ENCODE results near the gene PROC.
A peak's percentile ranks its signal among the peaks of the same experiment; 100 is the strongest.
"Not testable (repeated sequence)": the region's sequence is repeated elsewhere in the genome, so short reads cannot be mapped to it uniquely, and the experiment has no call there.

PROC gene

GRCh38 chr2:127401757-127402695, 16.2 kb upstream of the PROC start:
- ATAC-seq (replicated peaks): no peak
- Mint-ChIP-seq H3K9me3 (no peaks in the 10 kb centered on the region), H3K4me3 (no peak overlapping the region), H3K4me1 (ENCODE audit: low read depth in 2 of 2) (peaks cover 0 to 7% of the 10 kb centered on the region in 2 donors), H3K36me3 (ENCODE audit: insufficient read depth) (no peaks in the 10 kb centered on the region), H3K27ac (peak overlapping the region in 1 of 2 donors; percentile 14), H3K27me3 (peaks cover 4 to 49% of the 10 kb centered on the region in 2 donors)
- no peak for DNase-seq

- Mint-ChIP-seq H3K4me3 (no peak overlapping the region), H3K27me3 (peaks cover 0 to 39% of the 10 kb centered on the region in 2 donors), H3K36me3 (ENCODE audit: insufficient read depth) (no peaks in the 10 kb centered on the region), H3K4me1 (ENCODE audit: low read depth in 2 of 2) (peaks cover 0 to 4% of the 10 kb centered on the region in 2 donors), H3K27ac (no peak overlapping the region), H3K9me3 (no peaks in the 10 kb centered on the region)
- no peak for ATAC-seq (replicated peaks)
- no peak for DNase-seq
These were observed 14.8 kb upstream of the PROC start for GRCh38 chr2:127403460-127403859.

DNA sequence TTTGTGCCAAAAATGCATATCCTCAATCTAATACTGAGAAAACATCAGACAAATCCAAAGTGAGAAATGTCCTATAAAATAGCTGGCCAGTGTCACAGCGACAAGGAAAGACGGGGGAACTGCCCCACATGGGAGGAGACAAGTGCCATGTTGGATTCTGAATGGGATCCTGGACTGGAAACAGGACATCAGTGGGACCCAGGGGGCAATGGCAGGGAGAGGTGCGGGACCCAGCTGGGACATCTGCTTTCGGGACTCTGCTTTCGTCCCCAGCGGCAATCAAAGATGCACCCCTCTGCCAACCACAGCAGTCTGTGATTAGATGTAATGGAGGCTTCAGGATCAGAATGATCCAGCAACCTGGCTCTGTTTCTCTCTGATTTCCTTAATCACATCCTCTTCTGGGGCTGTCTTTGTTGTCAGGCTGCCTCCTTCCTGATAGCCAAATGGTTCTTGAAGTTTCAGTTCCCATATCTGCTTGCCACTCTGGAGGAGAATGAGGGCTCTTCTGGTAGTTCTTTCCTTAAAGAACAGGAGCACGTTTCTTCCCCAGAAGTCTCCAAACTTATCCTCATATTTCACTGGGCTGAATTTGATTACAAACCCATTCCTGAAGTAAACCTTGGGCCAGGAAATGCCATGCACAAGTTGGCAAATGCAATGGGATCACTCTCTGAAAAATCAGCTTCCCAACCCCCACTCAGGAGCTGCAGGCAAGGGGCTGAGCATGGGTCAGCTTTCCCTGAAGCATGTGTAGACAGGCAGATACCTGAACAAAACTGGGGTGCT, 13.6 kb upstream of the PROC start:
- Mint-ChIP-seq H3K36me3 (ENCODE audit: insufficient read depth) (peaks cover 4% of the 10 kb centered on the region), H3K9me3 (no peaks in the 10 kb centered on the region), H3K27me3 (peaks cover 0 to 31% of the 10 kb centered on the region in 2 donors), H3K27ac (no peak overlapping the region), H3K4me1 (ENCODE audit: low read depth in 2 of 2) (peaks cover 0 to 4% of the 10 kb centered on the region in 2 donors), H3K4me3 (no peak overlapping the region)
- ATAC-seq (replicated peaks): no peak
- no peak for DNase-seq

GRCh38 chr2:127405255-127405610, 13.0 kb upstream of the PROC start:
- H3K36me3 Mint-ChIP-seq (ENCODE audit: insufficient read depth): peaks cover 4% of the 10 kb centered on the region

DNA sequence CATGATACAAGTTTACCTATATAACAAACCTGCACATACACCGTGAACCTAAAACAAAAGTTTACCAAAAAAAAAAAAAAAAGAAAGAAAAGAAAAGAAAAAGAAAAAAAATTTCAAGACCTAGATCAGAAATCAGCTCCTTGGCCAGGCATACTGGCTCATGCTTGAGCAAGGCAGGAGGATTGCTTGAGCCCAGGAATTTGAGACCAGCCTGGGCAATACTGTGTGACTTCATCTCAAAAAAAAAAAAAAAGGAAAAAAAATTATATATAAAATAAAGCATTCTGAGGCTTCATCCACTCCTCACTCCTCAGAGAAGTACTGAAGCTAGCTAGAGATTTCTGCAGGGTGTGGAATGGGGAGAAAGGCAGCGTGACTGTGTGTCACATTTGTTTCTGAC, 11.8 kb upstream of the PROC start:
- H3K4me3 Mint-ChIP-seq: peak overlapping the region in 1 of 2 donors; percentile 52
- no peak for ATAC-seq (replicated peaks)
- no peaks in the 10 kb centered on the region for H3K9me3 Mint-ChIP-seq
- peaks cover 0 to 30% of the 10 kb centered on the region in 2 donors for H3K27me3 Mint-ChIP-seq
- peaks cover 4% of the 10 kb centered on the region for H3K36me3 Mint-ChIP-seq (ENCODE audit: insufficient read depth)
- H3K4me1 Mint-ChIP-seq (ENCODE audit: low read depth in 2 of 2): peaks cover 10% of the 10 kb centered on the region in 2 donors
- DNase-seq: no peak
- peak overlapping the region in 1 of 2 donors; percentile 4 for H3K27ac Mint-ChIP-seq

More at GRCh38 chr2:127405255-127405610, 13.0 kb upstream of the PROC start:
- DNase-seq: no peak
- no peaks in the 10 kb centered on the region for H3K9me3 Mint-ChIP-seq
- peaks cover 0 to 30% of the 10 kb centered on the region in 2 donors for H3K27me3 Mint-ChIP-seq
- no peak for ATAC-seq (replicated peaks)
- no peak overlapping the region for H3K27ac Mint-ChIP-seq
- H3K4me3 Mint-ChIP-seq: no peak overlapping the region
- peaks cover 0 to 4% of the 10 kb centered on the region in 2 donors for H3K4me1 Mint-ChIP-seq (ENCODE audit: low read depth in 2 of 2)

DNA sequence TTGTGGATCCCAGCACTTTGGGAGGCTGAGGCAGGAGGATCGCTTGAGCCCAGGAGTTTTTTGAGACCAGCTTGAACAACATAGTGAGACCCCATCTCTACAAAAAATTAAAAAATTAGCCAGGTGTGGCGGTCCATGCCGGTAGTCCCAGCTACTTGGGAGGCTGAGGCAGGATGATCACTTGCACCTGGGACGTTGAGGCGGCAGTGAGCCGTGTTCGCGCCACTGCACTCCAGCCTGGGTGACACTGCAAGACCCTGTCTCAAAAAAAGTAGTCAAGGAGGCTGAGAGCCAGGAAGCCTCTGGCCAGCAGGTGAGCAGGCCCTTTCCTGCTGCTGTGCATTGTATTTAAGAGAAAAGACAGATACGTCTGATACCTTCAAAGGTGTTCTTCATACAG, 11.1 kb upstream of the PROC start:
- no peak for DNase-seq
- no peak for ATAC-seq (replicated peaks)
- peaks cover 0 to 24% of the 10 kb centered on the region in 2 donors for H3K27me3 Mint-ChIP-seq
- H3K27ac Mint-ChIP-seq: peak overlapping the region; percentile 88 to 90
- H3K4me3 Mint-ChIP-seq: peak overlapping the region; percentile 69 to 73
- H3K9me3 Mint-ChIP-seq: no peaks in the 10 kb centered on the region
- H3K4me1 Mint-ChIP-seq (ENCODE audit: low read depth in 2 of 2): peaks cover 9 to 10% of the 10 kb centered on the region in 2 donors
- peaks cover 4% of the 10 kb centered on the region for H3K36me3 Mint-ChIP-seq (ENCODE audit: insufficient read depth)

GRCh38 chr2:127407661-127408003, 10.6 kb upstream of the PROC start:
- ATAC-seq (replicated peaks) (peak; percentile 35), DNase-seq (no peak)
- no peaks in the 10 kb centered on the region for H3K9me3 Mint-ChIP-seq
- H3K4me1 Mint-ChIP-seq (ENCODE audit: low read depth in 2 of 2): peaks cover 6 to 10% of the 10 kb centered on the region in 2 donors
- peaks cover 4% of the 10 kb centered on the region for H3K36me3 Mint-ChIP-seq (ENCODE audit: insufficient read depth)
- H3K4me3 Mint-ChIP-seq: peak overlapping the region; percentile 69 to 73
- peak overlapping the region; percentile 88 to 90 for H3K27ac Mint-ChIP-seq
- peaks cover 0 to 19% of the 10 kb centered on the region in 2 donors for H3K27me3 Mint-ChIP-seq

DNA sequence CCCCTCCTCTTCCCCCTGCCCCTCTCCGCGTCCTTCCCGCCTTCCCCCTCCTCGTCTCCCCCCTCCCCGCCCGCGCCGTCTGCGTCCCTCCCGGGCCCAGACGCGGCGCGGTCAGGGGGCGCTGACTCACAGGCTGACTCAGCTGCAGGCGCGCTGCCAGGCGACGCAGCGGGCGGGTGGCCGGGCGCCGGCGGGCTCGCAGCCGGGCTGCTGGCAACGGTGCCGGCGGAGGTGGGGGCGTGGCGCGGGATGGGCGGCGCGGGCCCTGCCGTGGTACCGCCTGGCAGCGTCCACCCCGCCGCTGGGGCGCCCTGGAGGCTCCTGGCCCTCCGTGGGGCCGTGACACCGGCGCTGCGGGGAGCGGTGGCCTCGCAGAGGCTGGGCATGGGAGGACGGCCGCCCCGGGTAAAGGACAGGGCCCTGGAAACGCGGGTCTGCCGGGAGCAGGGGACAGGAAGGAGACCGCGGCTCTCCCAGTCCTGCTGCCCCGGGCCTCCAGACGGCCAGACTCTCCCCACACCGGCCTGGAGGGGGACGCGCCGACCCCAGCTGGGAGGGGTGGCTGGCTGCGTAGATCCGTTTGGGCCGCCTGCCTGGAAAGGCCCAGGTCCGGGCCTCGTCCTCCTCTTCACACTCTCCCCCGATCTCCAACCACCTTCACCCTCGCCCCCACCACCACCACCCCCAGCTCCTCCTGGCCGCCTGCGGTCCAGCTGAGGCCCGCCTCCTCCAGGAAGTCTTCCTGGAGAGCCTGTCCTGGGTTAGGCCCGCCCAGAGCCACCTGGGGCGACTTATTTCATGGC, 10.0 kb upstream of the PROC start:
- DNase-seq: peak; percentile 89 to 91 (median 89)
- peak overlapping the region; percentile 88 to 90 for H3K27ac Mint-ChIP-seq
- H3K27me3 Mint-ChIP-seq: peaks cover 0 to 13% of the 10 kb centered on the region in 2 donors
- peaks cover 6 to 10% of the 10 kb centered on the region in 2 donors for H3K4me1 Mint-ChIP-seq (ENCODE audit: low read depth in 2 of 2)
- peak overlapping the region; percentile 72 to 73 for H3K4me3 Mint-ChIP-seq
- H3K36me3 Mint-ChIP-seq (ENCODE audit: insufficient read depth): peaks cover 4% of the 10 kb centered on the region
- H3K9me3 Mint-ChIP-seq: no peaks in the 10 kb centered on the region
- ATAC-seq (replicated peaks): peak; percentile 91

- DNase-seq: no peak
- Mint-ChIP-seq H3K27ac (peak overlapping the region; percentile 53 to 88), H3K9me3 (no peaks in the 10 kb centered on the region), H3K36me3 (ENCODE audit: insufficient read depth) (peaks cover 4% of the 10 kb centered on the region), H3K27me3 (peaks cover 0 to 7% of the 10 kb centered on the region in 2 donors), H3K4me1 (ENCODE audit: low read depth in 2 of 2) (peaks cover 6 to 10% of the 10 kb centered on the region in 2 donors), H3K4me3 (peak overlapping the region; percentile 62 to 72)
- ATAC-seq (replicated peaks): no peak
These were observed 9.5 kb upstream of the PROC start for GRCh38 chr2:127408807-127409099.

DNA sequence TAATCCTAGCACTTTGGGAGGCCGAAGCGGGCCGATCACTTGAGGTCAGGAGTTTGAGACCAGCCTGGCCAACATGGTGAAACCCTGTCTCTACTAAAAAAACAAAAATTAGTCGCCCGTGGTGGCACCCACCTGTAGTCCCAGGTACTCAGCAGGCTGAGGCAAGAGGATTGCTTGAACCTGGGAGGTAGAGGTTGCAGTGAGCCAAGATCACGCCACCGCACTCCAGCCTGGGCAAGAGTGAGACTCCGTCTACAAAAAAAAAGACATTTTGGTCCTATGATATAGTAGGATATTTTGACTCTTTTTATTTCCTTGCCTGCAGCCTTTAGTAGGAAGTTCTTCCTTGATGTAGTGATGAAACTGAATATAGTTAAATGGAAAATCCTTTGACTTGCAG, 8.5 kb upstream of the PROC start:
- not testable (repeated sequence) for H3K36me3 Mint-ChIP-seq (ENCODE audit: insufficient read depth); H3K27me3 Mint-ChIP-seq; H3K4me1 Mint-ChIP-seq (ENCODE audit: low read depth in 2 of 2); DNase-seq; H3K9me3 Mint-ChIP-seq; ATAC-seq (replicated peaks)
- peak overlapping the region in 1 of 2 donors; percentile 86 for H3K27ac Mint-ChIP-seq
- H3K4me3 Mint-ChIP-seq: peak overlapping the region in 1 of 2 donors; percentile 51

DNA sequence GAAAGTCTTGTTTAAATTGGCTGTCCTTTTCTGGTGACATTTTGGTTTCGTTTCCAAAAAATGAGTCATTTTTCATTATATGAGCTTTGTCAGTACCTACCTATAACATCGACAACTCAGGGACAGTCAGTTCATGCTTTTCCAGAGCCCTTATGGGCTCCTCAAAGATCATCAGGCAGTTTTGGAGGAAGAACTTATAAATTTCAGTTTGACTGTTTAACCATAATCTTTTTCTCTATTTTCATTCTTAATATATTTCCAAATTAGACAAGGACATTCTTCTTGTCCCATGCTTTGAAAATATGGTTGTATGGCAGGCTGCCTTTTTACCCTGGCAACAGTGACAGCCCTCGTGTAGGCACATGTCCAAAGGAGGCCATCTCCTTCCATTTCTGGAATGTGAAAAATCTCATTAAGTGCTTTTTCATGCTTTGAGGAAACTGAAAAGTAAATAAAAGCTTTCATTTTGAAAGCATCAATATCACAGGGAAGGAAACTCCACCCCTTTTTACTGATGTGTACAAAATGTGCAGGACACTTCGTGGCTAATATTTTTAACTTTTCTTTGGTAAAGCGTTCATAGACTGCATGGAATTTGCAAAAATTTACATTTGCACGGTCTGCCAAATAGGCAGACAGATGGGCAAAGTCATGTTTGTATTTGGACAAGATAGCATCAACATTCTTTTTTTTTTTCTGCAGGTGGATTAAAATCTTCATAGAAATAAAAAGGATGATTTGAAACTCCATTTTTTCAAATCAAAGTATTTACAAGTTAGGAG, 7.2 kb upstream of the PROC start:
- Mint-ChIP-seq H3K9me3 (no peaks in the 10 kb centered on the region), H3K4me1 (ENCODE audit: low read depth in 2 of 2) (peaks cover 10% of the 10 kb centered on the region in 2 donors), H3K27me3 (no peaks in the 10 kb centered on the region), H3K4me3 (peak overlapping the region; percentile 44 to 64), H3K36me3 (ENCODE audit: insufficient read depth) (peaks cover 4% of the 10 kb centered on the region), H3K27ac (peak overlapping the region; percentile 69 to 86)
- DNase-seq (no peak), ATAC-seq (replicated peaks) (no peak)

DNA sequence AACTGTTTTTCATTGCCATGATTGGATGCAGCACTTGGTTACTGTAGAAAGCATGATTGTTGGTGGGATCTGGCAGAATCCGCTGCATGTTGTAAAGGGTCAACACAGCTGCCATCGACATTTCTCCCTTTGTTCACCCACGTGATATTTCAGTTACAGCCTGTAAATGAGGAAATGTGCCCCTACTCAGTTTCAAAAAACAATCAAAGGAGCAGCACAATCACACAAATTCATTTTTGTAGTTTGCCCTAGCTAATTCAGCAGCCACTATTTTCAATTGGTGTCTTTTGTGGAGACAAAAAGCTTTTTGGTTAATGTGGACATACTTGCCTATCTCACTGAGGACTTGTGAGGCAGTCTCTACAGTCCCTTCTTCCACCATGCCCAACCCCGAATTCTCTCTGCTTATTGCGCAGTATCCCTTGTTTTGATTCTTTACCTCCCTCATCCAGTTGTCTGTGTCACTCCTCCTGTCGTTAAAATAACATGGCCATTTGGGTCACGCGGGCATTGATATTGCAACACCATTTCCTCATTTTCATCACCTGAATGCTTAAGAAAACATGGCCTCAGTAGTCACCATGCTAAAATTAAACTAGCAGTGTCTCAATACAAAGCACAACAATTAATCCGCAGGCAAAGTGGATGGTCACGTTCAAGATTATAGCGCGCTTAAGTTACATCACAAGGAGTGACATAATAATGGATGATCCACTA, 6.4 kb upstream of the PROC start:
- H3K36me3 Mint-ChIP-seq (ENCODE audit: insufficient read depth): peaks cover 4% of the 10 kb centered on the region
- no peak for ATAC-seq (replicated peaks)
- H3K9me3 Mint-ChIP-seq: no peaks in the 10 kb centered on the region
- peaks cover 17 to 18% of the 10 kb centered on the region in 2 donors for H3K4me1 Mint-ChIP-seq (ENCODE audit: low read depth in 2 of 2)
- no peak overlapping the region for H3K4me3 Mint-ChIP-seq
- no peaks in the 10 kb centered on the region for H3K27me3 Mint-ChIP-seq
- no peak overlapping the region for H3K27ac Mint-ChIP-seq
- no peak for DNase-seq
